ENCODE measurements around the gene PIEZO2.

- TF ChIP-seq CTCF (IDR thresholded peaks at IDR 0.05) (no peak), POLR2AphosphoS5 (IDR thresholded peaks at IDR 0.05) (no peak)
Observed at GRCh38 chr18:11064727-11065460, 84.5 kb downstream of the PIEZO2 start.
